GM19193 (cell line): Measurements from ENCODE around the gene CATSPERZ.

Source experiments
- POLR2A ChIP-seq: IDR thresholded peaks from 4 replicates; pipeline ENCODE4 v1.6.1; 2011; ENCODE audit not compliant: insufficient read depth, insufficient read length; ENCODE audit errors: extremely low read depth

Gene CATSPERZ

GRCh38 chr11:64331569-64332371 is 31.6 kb downstream of the CATSPERZ start:
- no peak for TF ChIP-seq POLR2A

GRCh38 chr11:64333556-64333955 is 33.4 kb downstream of the CATSPERZ start:
- no peak for TF ChIP-seq POLR2A

GRCh38 chr11:64334764-64335735 is 34.9 kb downstream of the CATSPERZ start:
- TF ChIP-seq POLR2A = no peak

GRCh38 chr11:64337538-64338249 is 37.5 kb downstream of the CATSPERZ start:
- no peak for TF ChIP-seq POLR2A

- no peak for TF ChIP-seq POLR2A
Observed at GRCh38 chr11:64338716-64339115, 38.6 kb downstream of the CATSPERZ start.

- TF ChIP-seq POLR2A = no peak
Observed at GRCh38 chr11:64339286-64339685, 39.1 kb downstream of the CATSPERZ start.

GRCh38 chr11:64339754-64340408 is 39.7 kb downstream of the CATSPERZ start, which contains the start of gene CCDC88B:
TSS of gene CCDC88B (plus strand) at chr11:64340204. CDS start at chr11:64340267, 63 bp downstream.
- peak; percentile 69 for TF ChIP-seq POLR2A

GRCh38 chr11:64340671-64341335 is 40.6 kb downstream of the CATSPERZ start:
- TF ChIP-seq POLR2A = peak; percentile 62

GRCh38 chr11:64341429-64341828 is 41.3 kb downstream of the CATSPERZ start:
- no peak for TF ChIP-seq POLR2A

- no peak for TF ChIP-seq POLR2A
Observed at GRCh38 chr11:64341851-64342791, 42.0 kb downstream of the CATSPERZ start.

GRCh38 chr11:64342869-64343745 is 42.9 kb downstream of the CATSPERZ start:
- TF ChIP-seq POLR2A = no peak
